Right lobe of liver (tissue), 6 donors: ENCODE data around the gene HIP1. TPM values are rescaled to one million over a fixed set of nuclear protein-coding genes. Genes with fewer than 3 reads are reported as not detected.
"Not testable (repeated sequence)": the region's sequence is repeated elsewhere in the genome, so short reads cannot be mapped to it uniquely, and the experiment has no call there.

Experiments
- ATAC-seq, 4 donors: fragments of 200-7000 bp; cut with Tn5 transposase; one replicate each; pipeline ENCODE4 v1.9.1; 2020; ENCODE audit warnings: mild to moderate bottlenecking in 4 of 4, moderate library complexity in 4 of 4
- DNase-seq, 3 donors: peaks; one replicate each; pipeline ENCODE4 v3.0.0-alpha.2; 2020
- H3K27ac ChIP-seq, 3 donors: fragments of 200-600 bp; one replicate each; pipeline ENCODE4 v1.8.0; 2022
- H3K27me3 ChIP-seq, 2 donors: fragments of 200-600 bp; one replicate each; pipeline ENCODE4 v1.8.0; 2022
- H3K36me3 ChIP-seq, 4 donors: fragments of 200-600 bp; sonication (generic) in 1 of 4; one replicate each; pipeline versions ENCODE4 v1.5.1 to v1.8.0; 2017 to 2022; ENCODE audit warnings: control low read depth in 1 of 4
- H3K4me1 ChIP-seq, 4 donors: fragments of 200-600 bp; sonication (generic) in 1 of 4; one replicate each; pipeline versions ENCODE4 v1.5.1 to v1.8.0; 2017 to 2022; ENCODE audit warnings: control low read depth in 1 of 4
- H3K4me3 ChIP-seq, 3 donors: fragments of 200-600 bp; one replicate each; pipeline ENCODE4 v1.8.0; 2022
- H3K9me3 ChIP-seq, 4 donors: fragments of 200-600 bp; sonication (generic) in 1 of 4; one replicate each; pipeline versions ENCODE4 v1.5.1 to v1.8.0; 2017 to 2022; ENCODE audit warnings: control low read depth in 1 of 4
- POLR2A ChIP-seq: fragments of 450-650 bp; IDR thresholded peaks from one replicate; pipeline ENCODE4 v1.6.1; 2017; ENCODE audit warnings: antibody characterized with exemption, mild to moderate bottlenecking
- WGBS: methylation state at CpG from one replicate; pipeline ENCODE4 v1.1.6; 2018; ENCODE audit warnings: low coverage, low lambda C conversion rate; ENCODE audit not compliant: insufficient coverage; ENCODE audit errors: missing lambda C conversion rate; 5-methylcytosine and 5-hydroxymethylcytosine counted together
- intact Hi-C, 2 donors: fragments of 100-400 bp; cut with DNase I; formaldehyde crosslinking; loops; one replicate each; pipeline versions ENCODE4 v1.11.2 to v1.14.1; 2022
- long read RNA-seq: library from polyadenylated mRNA; unstranded; transcript quantifications from one replicate; pipeline ENCODE4 v2.0.0, GENCODE V29; 2019
- total RNA-seq, 6 experiments: library from RNA; depleted of rRNA in 2 of 6; stranded (reverse); fragments of >200 nt in 2 of 6; fragmentation: NEBNext Ultra II Directional in 3 of 6; extraction: Animal tissue kit (Norgen Biotek cat#: 25700) in 3 of 6; gene quantifications; one replicate each; pipeline versions ENCODE4 v1.1.0 to v1.2.4, GENCODE V29; 2016 to 2023
- TF ChIP-seq, protein P1 (sequence below), 4 donors: fragments of 200-600 bp in 3 of 4; fragments of 450-650 bp in 1 of 4; IDR thresholded peaks; one replicate each; pipeline versions ENCODE4 v1.5.1 to v1.8.0; 2016 to 2022; ENCODE audit warnings: antibody characterized with exemption in 4 of 4, mild to moderate bottlenecking in 2 of 4
- donor health status: DM: no; HTN: yes; CAD: no.
- donor health status: DM: no; HTN: no; CAD: no.
- donor health status: DM: no; HTN: no; CAD: no.
- donor health status: DM: no; HTN: yes; CAD: no.
- donor health status: DM: no; HTN: yes; CAD: no.

The HIP1 gene
- 10 to 100 TPM; 17.6 to 23.0 (median 18.8) TPM for total RNA-seq
- long read RNA-seq, result 0 reads

DNA sequence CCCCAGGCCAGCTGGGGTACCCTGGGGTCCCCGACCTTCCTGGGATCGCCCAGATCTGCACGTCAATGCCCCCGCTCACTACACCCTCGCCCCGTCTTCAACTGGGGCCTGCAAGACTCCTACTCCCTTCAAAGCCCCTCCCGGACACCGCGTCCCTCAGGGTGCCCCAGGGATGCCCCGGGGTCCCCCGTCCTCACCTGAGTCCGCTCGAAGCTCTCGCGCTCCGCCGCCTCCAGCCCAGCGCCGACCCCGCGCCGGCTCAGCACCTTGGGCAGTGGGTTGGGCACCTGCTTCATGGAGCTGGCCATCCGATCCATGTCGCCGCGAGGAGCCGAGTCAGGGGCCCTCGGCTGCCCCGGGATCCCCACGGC lies at the start of gene HIP1:
Gene HIP1, minus strand, starts transcription at position 338 of the 371 bp plus-strand sequence. Its CDS starts 21 bp downstream, at position 317.
- H3K4me3 ChIP-seq, result peak within 1 kb of the TSS; percentile 80 to 99 (median 96)
- TF ChIP-seq, protein P1, sequence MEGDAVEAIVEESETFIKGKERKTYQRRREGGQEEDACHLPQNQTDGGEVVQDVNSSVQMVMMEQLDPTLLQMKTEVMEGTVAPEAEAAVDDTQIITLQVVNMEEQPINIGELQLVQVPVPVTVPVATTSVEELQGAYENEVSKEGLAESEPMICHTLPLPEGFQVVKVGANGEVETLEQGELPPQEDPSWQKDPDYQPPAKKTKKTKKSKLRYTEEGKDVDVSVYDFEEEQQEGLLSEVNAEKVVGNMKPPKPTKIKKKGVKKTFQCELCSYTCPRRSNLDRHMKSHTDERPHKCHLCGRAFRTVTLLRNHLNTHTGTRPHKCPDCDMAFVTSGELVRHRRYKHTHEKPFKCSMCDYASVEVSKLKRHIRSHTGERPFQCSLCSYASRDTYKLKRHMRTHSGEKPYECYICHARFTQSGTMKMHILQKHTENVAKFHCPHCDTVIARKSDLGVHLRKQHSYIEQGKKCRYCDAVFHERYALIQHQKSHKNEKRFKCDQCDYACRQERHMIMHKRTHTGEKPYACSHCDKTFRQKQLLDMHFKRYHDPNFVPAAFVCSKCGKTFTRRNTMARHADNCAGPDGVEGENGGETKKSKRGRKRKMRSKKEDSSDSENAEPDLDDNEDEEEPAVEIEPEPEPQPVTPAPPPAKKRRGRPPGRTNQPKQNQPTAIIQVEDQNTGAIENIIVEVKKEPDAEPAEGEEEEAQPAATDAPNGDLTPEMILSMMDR (IDR thresholded peaks at IDR 0.05), result no peak
- TF ChIP-seq POLR2A, result no peak
- H3K9me3 ChIP-seq, result no peaks in the 10 kb centered on the region
- no peak for ATAC-seq
- no peaks in the 10 kb centered on the region for H3K27me3 ChIP-seq
- H3K27ac ChIP-seq, result peak within 1 kb of the TSS; percentile 85 to 88 (median 87)
- WGBS, result 0% methylated on average over 7 of the region's 30 CpGs
- H3K36me3 ChIP-seq, result no peaks in the 10 kb centered on the region
- DNase-seq, result no peak
- H3K4me1 ChIP-seq, result peaks cover 0 to 5% (median 0%) of the 10 kb centered on the region in 4 donors
- intact Hi-C loops, result no loop called here

DNA sequence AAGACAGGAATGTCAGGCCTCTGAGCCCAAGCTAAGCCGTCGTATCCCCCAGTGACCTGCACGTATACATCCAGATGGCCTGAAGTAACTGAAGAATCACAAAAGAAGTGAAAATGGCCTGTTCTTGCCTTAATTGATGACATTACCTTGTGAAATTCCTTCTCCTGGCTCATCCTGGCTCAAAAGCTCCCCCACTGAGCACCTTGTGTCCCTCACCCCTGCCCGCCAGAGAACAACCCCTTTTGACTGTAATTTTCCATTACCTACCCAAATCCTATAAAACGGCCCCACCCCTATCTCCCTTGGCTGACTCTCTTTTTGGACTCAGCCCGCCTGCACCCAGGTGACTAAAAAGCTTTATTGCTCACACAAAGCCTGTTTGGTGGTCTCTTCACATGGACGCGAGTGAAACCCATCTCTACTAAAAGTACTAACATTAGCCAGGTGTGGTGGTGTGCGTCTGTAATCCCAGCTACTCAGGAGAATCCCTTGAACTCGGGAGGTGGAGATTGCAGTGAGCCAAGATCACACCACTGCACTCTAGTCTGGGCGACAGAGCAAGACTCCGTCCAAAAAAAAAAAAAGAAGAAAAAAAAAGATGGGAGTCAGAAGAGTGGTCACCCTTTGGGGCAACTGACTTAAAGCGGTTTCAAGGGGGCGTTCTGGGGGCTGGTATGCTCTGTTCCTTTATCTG lies 49.6 kb upstream of the HIP1 start:
- H3K4me3 ChIP-seq, H3K36me3 ChIP-seq, H3K4me1 ChIP-seq, intact Hi-C loops, DNase-seq, H3K27me3 ChIP-seq, H3K9me3 ChIP-seq, H3K27ac ChIP-seq, ATAC-seq: not testable (repeated sequence)
- WGBS, result 66% methylated on average over 13 of the region's 14 CpGs

DNA sequence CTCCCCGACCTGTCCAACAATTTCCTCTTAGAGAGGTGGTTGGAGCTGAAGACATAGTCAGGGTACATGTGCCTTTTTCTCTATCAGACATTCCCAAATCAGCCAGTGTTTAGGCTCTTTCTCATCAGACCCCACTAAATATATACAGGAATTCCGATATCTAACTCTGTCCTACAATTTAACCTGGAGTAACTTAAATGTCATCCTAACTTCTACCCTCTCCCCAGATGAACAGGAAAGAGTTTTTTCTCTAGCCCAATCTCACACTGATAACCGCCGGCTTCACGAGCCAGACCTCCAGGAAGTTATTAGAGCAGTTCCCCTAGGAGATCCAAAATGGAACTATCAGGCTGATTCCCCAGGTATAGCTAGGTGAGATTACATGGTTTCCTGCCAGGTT lies 44.3 kb upstream of the HIP1 start:
- intact Hi-C loops, H3K4me3 ChIP-seq, ATAC-seq: not testable (repeated sequence)

DNA sequence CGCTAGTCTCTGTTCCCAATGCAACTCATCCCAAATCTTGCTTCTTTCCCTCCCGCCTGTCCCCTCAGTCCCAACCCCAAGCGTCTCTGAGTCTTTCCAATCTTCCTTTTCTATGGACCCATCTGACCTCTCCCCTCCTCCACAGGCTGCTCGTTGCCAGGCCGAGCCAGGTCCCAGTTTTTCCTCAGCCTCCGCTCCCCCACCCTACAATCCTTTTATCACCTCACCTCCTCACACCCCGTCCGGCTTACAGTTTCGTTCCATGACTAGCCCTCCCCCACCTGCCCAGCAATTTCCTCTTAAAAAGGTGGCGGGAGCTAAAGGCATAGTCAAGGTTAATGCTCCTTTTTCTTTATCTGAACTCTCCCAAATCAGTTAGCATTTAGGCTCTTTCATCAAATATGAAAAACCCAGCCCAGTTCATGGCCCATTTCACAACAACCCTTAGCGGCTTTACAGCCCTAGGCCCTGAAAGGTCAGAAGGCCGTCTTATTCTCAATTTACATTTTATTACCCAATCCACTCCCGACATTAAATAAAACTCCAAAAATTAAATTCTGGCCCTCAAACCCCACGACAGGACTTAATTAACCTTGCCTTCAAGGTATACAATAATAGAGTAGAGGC lies 42.0 kb upstream of the HIP1 start:
- H3K27ac ChIP-seq, DNase-seq, H3K36me3 ChIP-seq, H3K4me3 ChIP-seq, intact Hi-C loops, H3K4me1 ChIP-seq, ATAC-seq, H3K27me3 ChIP-seq, H3K9me3 ChIP-seq: not testable (repeated sequence)
- WGBS, result 69% methylated on average over 14 of the region's 14 CpGs

More for the DNA sequence above, 44.3 kb upstream of the HIP1 start:
- whole genome bisulfite sequencing, result 54% methylated on average over 5 of the region's 5 CpGs
- H3K27me3 ChIP-seq, H3K27ac ChIP-seq, H3K4me1 ChIP-seq, H3K9me3 ChIP-seq, DNase-seq, H3K36me3 ChIP-seq: not testable (repeated sequence)

DNA sequence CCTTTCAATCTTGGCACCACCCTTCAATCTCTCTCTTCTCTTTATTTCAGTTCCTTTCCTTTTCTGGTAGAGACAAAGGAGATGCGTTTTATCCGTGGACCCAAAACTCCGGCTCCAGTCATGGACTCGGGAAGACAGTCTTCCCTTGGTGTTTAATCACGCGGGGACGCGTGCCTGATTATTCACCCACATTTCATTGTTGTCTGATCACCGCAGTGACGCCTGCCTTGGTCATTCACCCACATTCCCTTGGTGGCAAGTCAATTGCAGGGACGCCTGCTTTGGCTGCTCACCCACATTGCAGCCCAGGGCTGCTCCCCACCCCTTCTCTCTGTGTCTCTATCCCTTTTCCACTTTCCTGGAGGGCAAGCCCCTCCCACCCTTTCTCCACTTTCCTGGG lies 40.8 kb upstream of the HIP1 start:
- 74% methylated on average over 11 of the region's 11 CpGs for WGBS
- DNase-seq, H3K9me3 ChIP-seq, H3K4me1 ChIP-seq, ATAC-seq, H3K27me3 ChIP-seq, H3K4me3 ChIP-seq, intact Hi-C loops, H3K36me3 ChIP-seq, H3K27ac ChIP-seq: not testable (repeated sequence)

DNA sequence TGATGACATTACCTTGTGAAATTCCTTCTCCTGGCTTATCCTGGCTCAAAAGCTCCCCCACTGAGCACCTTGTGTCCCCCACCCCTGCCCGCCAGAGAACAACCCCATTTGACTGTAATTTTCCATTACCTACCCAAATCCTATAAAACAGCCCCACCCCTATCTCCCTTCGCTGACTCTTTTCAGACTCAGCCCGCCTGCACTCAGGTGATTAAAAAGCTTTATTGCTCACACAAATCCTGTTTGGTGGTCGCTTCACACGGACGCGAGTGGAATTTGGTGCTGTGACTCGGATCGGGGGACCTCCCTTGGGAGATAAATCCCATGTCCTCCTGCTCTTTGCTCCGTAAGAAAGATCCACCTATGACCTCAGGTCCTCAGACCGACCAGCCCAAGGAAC lies 40.3 kb upstream of the HIP1 start:
- ATAC-seq, H3K27me3 ChIP-seq, intact Hi-C loops, H3K27ac ChIP-seq, DNase-seq, H3K9me3 ChIP-seq, H3K4me1 ChIP-seq, H3K4me3 ChIP-seq, H3K36me3 ChIP-seq: not testable (repeated sequence)
- WGBS, result 69% methylated on average over 11 of the region's 11 CpGs

DNA sequence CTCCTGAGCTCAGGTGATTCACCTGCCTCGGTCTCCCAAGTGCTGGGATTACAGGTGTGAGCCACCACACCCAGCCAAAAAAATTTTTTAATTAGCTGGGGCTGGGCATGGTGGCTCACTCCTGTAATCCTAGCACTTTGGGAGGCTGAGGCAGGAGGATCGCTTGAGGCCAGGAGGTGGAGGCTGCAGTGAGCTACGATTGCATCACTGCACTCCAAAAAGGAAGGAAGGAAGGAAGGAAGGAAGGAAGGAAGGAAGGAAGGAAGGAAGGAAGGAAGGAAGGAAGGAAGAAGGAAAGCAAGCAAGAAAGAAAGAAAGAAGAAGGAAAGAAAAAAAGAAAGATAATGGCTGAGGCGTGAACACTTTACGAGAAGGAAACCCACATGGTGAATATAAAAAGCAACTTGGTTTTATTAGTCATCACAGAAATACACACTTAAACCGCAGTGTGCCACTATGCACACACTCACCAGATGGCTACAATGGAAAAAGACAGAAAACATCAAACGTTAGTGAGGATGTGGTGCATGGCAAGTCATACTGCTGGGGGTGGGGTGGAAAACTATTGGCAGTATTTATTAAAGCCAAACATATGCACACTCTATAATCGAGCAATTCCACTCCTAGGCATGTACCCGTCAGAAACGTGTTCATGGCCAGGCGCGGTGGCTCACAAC lies 37.7 kb upstream of the HIP1 start:
- no peak for DNase-seq
- no peak for TF ChIP-seq POLR2A
- TF ChIP-seq, protein P1 (IDR thresholded peaks at IDR 0.05), result no peak
- no peak for ATAC-seq
- Histone ChIP-seq H3K27ac (no peak overlapping the region), H3K4me1 (no peaks in the 10 kb centered on the region), H3K4me3 (no peak overlapping the region), H3K27me3 (no peaks in the 10 kb centered on the region), H3K36me3 (no peaks in the 10 kb centered on the region), H3K9me3 (no peaks in the 10 kb centered on the region)
- intact Hi-C loops, result no loop called here
- 57% methylated on average over 12 of the region's 12 CpGs for WGBS

DNA sequence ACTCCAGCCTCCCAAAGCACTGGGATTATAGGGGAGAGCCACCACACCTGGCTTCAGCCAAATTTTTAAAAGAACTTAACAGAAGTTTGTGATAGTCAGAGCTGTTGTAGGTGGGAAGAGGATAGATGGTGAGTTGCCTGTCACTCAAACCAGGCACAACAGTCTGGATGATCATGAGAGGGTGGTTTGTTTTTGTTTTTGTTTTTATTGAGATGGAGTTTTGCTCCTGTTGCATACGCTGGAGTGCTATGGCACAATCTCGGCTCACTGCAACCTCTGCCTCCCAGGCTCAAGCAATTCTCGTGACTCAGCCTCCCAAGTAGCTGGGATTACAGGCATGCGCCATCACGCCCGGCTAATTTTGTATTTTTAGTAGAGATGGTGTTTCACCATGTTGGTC lies 35.2 kb upstream of the HIP1 start:
- 75% methylated on average over 3 of the region's 6 CpGs for WGBS
- intact Hi-C loops, H3K36me3 ChIP-seq: not testable (repeated sequence)

More for the DNA sequence above, 35.2 kb upstream of the HIP1 start:
- not testable (repeated sequence) for DNase-seq, ATAC-seq, H3K27ac ChIP-seq, H3K27me3 ChIP-seq, H3K9me3 ChIP-seq, H3K4me3 ChIP-seq, H3K4me1 ChIP-seq
